ENCODE results near the gene SNX9.
A peak's percentile ranks its signal among the peaks of the same experiment; 100 is the strongest.

Gene SNX9

GRCh38 chr6:157904999-157905398 lies 82.0 kb downstream of the SNX9 start:
- H3K4me3 ChIP-seq (ENCODE audit: low read length, poor library complexity, severe bottlenecking), result no peak overlapping the region
- H4K20me1 ChIP-seq (ENCODE audit: insufficient read depth, low read length, poor library complexity, severe bottlenecking), result no peaks in the 10 kb centered on the region
- TF ChIP-seq CTCF (conservative IDR thresholded peaks at IDR 0.05; ENCODE audit: low read length) (no peak), EZH2phosphoT487 (IDR thresholded peaks at IDR 0.05; ENCODE audit: borderline replicate concordance) (no peak)
- H3K27me3 ChIP-seq (ENCODE audit: insufficient read depth, low read length, poor library complexity, severe bottlenecking), result no peaks in the 10 kb centered on the region
- no peaks in the 10 kb centered on the region for H3K9me3 ChIP-seq (ENCODE audit: insufficient read depth, low read depth, low read length)
- no peaks in the 10 kb centered on the region for H3F3A ChIP-seq (ENCODE audit: low read depth)
- no peaks in the 10 kb centered on the region for H3K36me3 ChIP-seq (ENCODE audit: insufficient read depth, low read length)
- H3K4me2 ChIP-seq (ENCODE audit: low read depth, low read length, poor library complexity, severe bottlenecking), result no peak overlapping the region
- no peaks in the 10 kb centered on the region for H3K4me1 ChIP-seq (ENCODE audit: insufficient read depth, low read length, poor library complexity, severe bottlenecking)
- H2AFZ ChIP-seq (ENCODE audit: low read length), result no peak overlapping the region
- H3K79me2 ChIP-seq (ENCODE audit: insufficient read depth, low read length), result no peaks in the 10 kb centered on the region
- H3K9ac ChIP-seq (ENCODE audit: low read depth, low read length, poor library complexity, severe bottlenecking), result no peak overlapping the region
- H3K9me2 ChIP-seq (replicated peaks; ENCODE audit: low read depth, low read length), result no peaks in the 10 kb centered on the region

- no peak overlapping the region for H2AFZ ChIP-seq (ENCODE audit: low read length)
- H3K4me3 ChIP-seq (ENCODE audit: low read length, poor library complexity, severe bottlenecking), result no peak overlapping the region
- no peaks in the 10 kb centered on the region for H3K9me2 ChIP-seq (replicated peaks; ENCODE audit: low read depth, low read length)
- H3K4me2 ChIP-seq (ENCODE audit: low read depth, low read length, poor library complexity, severe bottlenecking), result no peak overlapping the region
- H3K4me1 ChIP-seq (ENCODE audit: insufficient read depth, low read length, poor library complexity, severe bottlenecking), result no peaks in the 10 kb centered on the region
- no peaks in the 10 kb centered on the region for H4K20me1 ChIP-seq (ENCODE audit: insufficient read depth, low read length, poor library complexity, severe bottlenecking)
- H3F3A ChIP-seq (ENCODE audit: low read depth), result no peaks in the 10 kb centered on the region
- TF ChIP-seq CTCF (conservative IDR thresholded peaks at IDR 0.05; ENCODE audit: low read length) (peak; percentile 25; the same call in 1 of the 2 replicates), EZH2phosphoT487 (IDR thresholded peaks at IDR 0.05; ENCODE audit: borderline replicate concordance) (no peak)
- H3K9me3 ChIP-seq (ENCODE audit: insufficient read depth, low read depth, low read length), result no peaks in the 10 kb centered on the region
- no peaks in the 10 kb centered on the region for H3K79me2 ChIP-seq (ENCODE audit: insufficient read depth, low read length)
- no peaks in the 10 kb centered on the region for H3K27me3 ChIP-seq (ENCODE audit: insufficient read depth, low read length, poor library complexity, severe bottlenecking)
- no peak overlapping the region for H3K9ac ChIP-seq (ENCODE audit: low read depth, low read length, poor library complexity, severe bottlenecking)
- no peaks in the 10 kb centered on the region for H3K36me3 ChIP-seq (ENCODE audit: insufficient read depth, low read length)
Measured at GRCh38 chr6:157905590-157906342, 82.7 kb downstream of the SNX9 start.

GRCh38 chr6:157906537-157907061 lies 83.6 kb downstream of the SNX9 start:
- H3K9ac ChIP-seq (ENCODE audit: low read depth, low read length, poor library complexity, severe bottlenecking), result no peak overlapping the region
- H2AFZ ChIP-seq (ENCODE audit: low read length), result no peak overlapping the region
- no peak overlapping the region for H3K4me2 ChIP-seq (ENCODE audit: low read depth, low read length, poor library complexity, severe bottlenecking)
- TF ChIP-seq EZH2phosphoT487 (IDR thresholded peaks at IDR 0.05; ENCODE audit: borderline replicate concordance) (no peak), CTCF (conservative IDR thresholded peaks at IDR 0.05; ENCODE audit: low read length) (no peak)
- H3F3A ChIP-seq (ENCODE audit: low read depth), result no peaks in the 10 kb centered on the region
- no peaks in the 10 kb centered on the region for H3K9me3 ChIP-seq (ENCODE audit: insufficient read depth, low read depth, low read length)
- H3K79me2 ChIP-seq (ENCODE audit: insufficient read depth, low read length), result no peaks in the 10 kb centered on the region
- H3K27me3 ChIP-seq (ENCODE audit: insufficient read depth, low read length, poor library complexity, severe bottlenecking), result no peaks in the 10 kb centered on the region
- H3K4me1 ChIP-seq (ENCODE audit: insufficient read depth, low read length, poor library complexity, severe bottlenecking), result no peaks in the 10 kb centered on the region
- no peaks in the 10 kb centered on the region for H3K36me3 ChIP-seq (ENCODE audit: insufficient read depth, low read length)
- H3K9me2 ChIP-seq (replicated peaks; ENCODE audit: low read depth, low read length), result no peaks in the 10 kb centered on the region
- no peaks in the 10 kb centered on the region for H4K20me1 ChIP-seq (ENCODE audit: insufficient read depth, low read length, poor library complexity, severe bottlenecking)
- H3K4me3 ChIP-seq (ENCODE audit: low read length, poor library complexity, severe bottlenecking), result no peak overlapping the region
